HepG2 (cell line): Measurements from ENCODE around the gene SLC29A2. TPM values are rescaled to one million over a fixed set of nuclear protein-coding genes. Genes with fewer than 3 reads are reported as not detected.

Experiments used
- MAZ ChIP-seq, 2 experiments: sonication (generic) in 1 of 2; formaldehyde crosslinking in 1 of 2; IDR thresholded peaks; 2 replicates each; pipeline versions ENCODE4 v1.5.0 to v1.6.1; 2012 to 2020; ENCODE audit warnings: low read depth in 2 of 2, mild to moderate bottlenecking in 2 of 2, borderline replicate concordance in 1 of 2, improper control_type of control experiment in 1 of 2, low read length in 1 of 2, missing genetic modification reagents in 1 of 2, moderate library complexity in 1 of 2
- MXI1 ChIP-seq: IDR thresholded peaks from 3 replicates; pipeline ENCODE4 v1.6.1; 2012; ENCODE audit warnings: low read depth, low read length, inconsistent platforms, borderline replicate concordance
- NFYC ChIP-seq: IDR thresholded peaks from 2 replicates; pipeline ENCODE4 v1.6.1; 2016; ENCODE audit warnings: missing genetic modification reagents, missing compliant biosample characterization
- RAD21 ChIP-seq: fragments of 450-650 bp; formaldehyde crosslinking; IDR thresholded peaks from 2 replicates; pipeline ENCODE4 v1.5.0; 2020; ENCODE audit warnings: mild to moderate bottlenecking
- RORA ChIP-seq: sonication (generic); formaldehyde crosslinking; IDR thresholded peaks from 2 replicates; pipeline ENCODE4 v1.5.0; 2020; ENCODE audit warnings: mild to moderate bottlenecking, missing genetic modification reagents, moderate library complexity
- SMAD1 ChIP-seq: sonication (generic); formaldehyde crosslinking; IDR thresholded peaks from 2 replicates; pipeline ENCODE4 v1.4.0; 2020; ENCODE audit warnings: missing genetic modification reagents, low read depth, mild to moderate bottlenecking, borderline replicate concordance
- SMAD3 ChIP-seq: sonication (generic); formaldehyde crosslinking; IDR thresholded peaks from 2 replicates; pipeline ENCODE4 v1.4.0; 2020; ENCODE audit warnings: missing genetic modification reagents
- ZMYM3 ChIP-seq: sonication (generic); formaldehyde crosslinking; IDR thresholded peaks from 2 replicates; pipeline ENCODE4 v1.5.1; 2020; ENCODE audit warnings: mild to moderate bottlenecking, missing genetic modification reagents
- ZNF124 ChIP-seq: sonication (generic); formaldehyde crosslinking; IDR thresholded peaks from 2 replicates; pipeline ENCODE4 v1.4.0; 2020; ENCODE audit warnings: missing genetic modification reagents
- ZNF282 ChIP-seq: fragments of 450-650 bp; IDR thresholded peaks from 2 replicates; pipeline ENCODE4 v1.6.1; 2018; ENCODE audit not compliant: partially characterized antibody
- polyA plus RNA-seq, 8 experiments: library from polyadenylated mRNA; depleted of rRNA in 3 of 8; stranded (reverse) in 7 of 8; unstranded in 1 of 8; fragments of >200 nt; fragmentation: Illumina TruSeq in 4 of 8; extraction: Trizol in 4 of 8; gene quantifications; 2 replicates each; pipeline versions ENCODE4 v1.2.1 to v1.2.3, GENCODE V29; 2011 to 2016; ENCODE audit warnings: low read depth in 4 of 8, missing spikeins in 1 of 8, mixed read lengths in 1 of 8; ENCODE audit not compliant: insufficient read depth in 1 of 8
- total RNA-seq, 5 experiments: library from RNA; depleted of rRNA; stranded (reverse); fragments of >200 nt; fragmentation: Illumina TruSeq; extraction: Trizol; gene quantifications; 2 replicates each; pipeline ENCODE4 v1.2.3, GENCODE V29; 2016; ENCODE audit warnings: low read depth in 1 of 5
- TF ChIP-seq, protein P1 (sequence below): conservative IDR thresholded peaks from 2 replicates; pipeline ENCODE4 v1.6.1; 2018; ENCODE audit warnings: missing genetic modification reagents
- TF ChIP-seq, protein P2 (sequence below): sonication (generic); formaldehyde crosslinking; IDR thresholded peaks from 2 replicates; pipeline ENCODE4 v1.4.0; 2020; ENCODE audit warnings: mild to moderate bottlenecking, missing genetic modification reagents
- TF ChIP-seq, protein P3 (sequence below): sonication (generic); formaldehyde crosslinking; IDR thresholded peaks from 2 replicates; pipeline ENCODE4 v1.4.0; 2020; ENCODE audit warnings: missing genetic modification reagents
- TF ChIP-seq, protein P4 (sequence below): sonication (generic); formaldehyde crosslinking; conservative IDR thresholded peaks from 2 replicates; pipeline ENCODE4 v1.8.1; 2023; ENCODE audit warnings: missing genetic modification reagents
- TF ChIP-seq, protein P5 (sequence below): sonication (generic); formaldehyde crosslinking; IDR thresholded peaks from 2 replicates; pipeline ENCODE4 v1.4.0; 2020; ENCODE audit warnings: missing genetic modification reagents

Gene SLC29A2
- total and polyA plus RNA-seq, 2 of the 13 experiments (the other 11 are each of a cell fraction or from before 2014, with no cell fraction given), result 0.63 to 0.66 TPM

DNA sequence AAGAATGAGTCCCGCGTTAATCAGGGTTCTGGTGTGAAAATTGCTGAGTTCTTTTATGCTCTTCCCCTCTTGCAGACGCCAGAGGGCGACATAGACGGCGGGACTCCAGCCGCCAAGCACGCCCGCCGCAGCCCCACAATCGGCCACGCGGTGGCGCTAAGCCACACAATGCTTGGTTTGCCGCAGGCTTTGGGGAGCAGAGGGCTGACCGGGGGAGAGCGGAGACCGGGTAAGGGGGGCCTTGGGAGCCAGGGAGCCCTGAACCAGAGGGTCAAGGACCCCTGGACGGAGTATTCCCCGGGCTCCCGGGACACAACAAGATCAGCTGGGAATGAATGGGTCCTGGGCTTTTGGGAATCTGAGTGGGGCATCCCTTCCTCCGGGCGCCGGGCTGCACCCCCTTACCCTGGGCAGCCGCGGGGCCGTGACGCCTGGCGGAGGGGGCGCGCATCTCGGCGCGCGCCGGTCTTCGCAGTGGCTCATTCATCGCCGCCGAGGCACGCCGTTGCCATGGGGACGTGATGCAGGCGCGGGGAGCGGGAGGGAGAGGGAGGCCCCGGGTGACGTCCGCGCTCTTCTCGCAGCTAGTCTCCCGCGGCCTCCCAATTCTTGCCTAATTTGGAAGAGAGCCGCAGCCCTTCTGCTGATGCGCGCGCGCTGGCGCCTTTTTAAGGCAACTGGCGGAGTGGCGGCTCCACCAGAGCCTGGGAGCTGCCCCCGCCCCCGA lies 37.1 kb upstream of the SLC29A2 start (continued):
- TF ChIP-seq SMAD3 (CRISPR knock-in tag) (no peak), MXI1 (peak; percentile 25; the same call in 1 of the 3 replicates), ZNF124 (peak; percentile 33; the same call in 1 of the 2 replicates), RAD21 (peak; percentile 98), ZNF282 (no peak), SMAD1 (no peak), ZMYM3 (CRISPR knock-in tag) (no peak), RORA (no peak), NFYC (CRISPR knock-in tag) (no peak), MAZ (IDR thresholded peaks at IDR 0.05; ENCODE audit: borderline replicate concordance, low read depth, low read length) (no peak), MAZ (CRISPR knock-in tag; IDR thresholded peaks at IDR 0.05; ENCODE audit: low read depth) (no peak)
- TF ChIP-seq, protein P1, sequence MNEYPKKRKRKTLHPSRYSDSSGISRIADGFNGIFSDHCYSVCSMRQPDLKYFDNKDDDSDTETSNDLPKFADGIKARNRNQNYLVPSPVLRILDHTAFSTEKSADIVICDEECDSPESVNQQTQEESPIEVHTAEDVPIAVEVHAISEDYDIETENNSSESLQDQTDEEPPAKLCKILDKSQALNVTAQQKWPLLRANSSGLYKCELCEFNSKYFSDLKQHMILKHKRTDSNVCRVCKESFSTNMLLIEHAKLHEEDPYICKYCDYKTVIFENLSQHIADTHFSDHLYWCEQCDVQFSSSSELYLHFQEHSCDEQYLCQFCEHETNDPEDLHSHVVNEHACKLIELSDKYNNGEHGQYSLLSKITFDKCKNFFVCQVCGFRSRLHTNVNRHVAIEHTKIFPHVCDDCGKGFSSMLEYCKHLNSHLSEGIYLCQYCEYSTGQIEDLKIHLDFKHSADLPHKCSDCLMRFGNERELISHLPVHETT (CRISPR knock-in tag), result no peak
- TF ChIP-seq, protein P2, sequence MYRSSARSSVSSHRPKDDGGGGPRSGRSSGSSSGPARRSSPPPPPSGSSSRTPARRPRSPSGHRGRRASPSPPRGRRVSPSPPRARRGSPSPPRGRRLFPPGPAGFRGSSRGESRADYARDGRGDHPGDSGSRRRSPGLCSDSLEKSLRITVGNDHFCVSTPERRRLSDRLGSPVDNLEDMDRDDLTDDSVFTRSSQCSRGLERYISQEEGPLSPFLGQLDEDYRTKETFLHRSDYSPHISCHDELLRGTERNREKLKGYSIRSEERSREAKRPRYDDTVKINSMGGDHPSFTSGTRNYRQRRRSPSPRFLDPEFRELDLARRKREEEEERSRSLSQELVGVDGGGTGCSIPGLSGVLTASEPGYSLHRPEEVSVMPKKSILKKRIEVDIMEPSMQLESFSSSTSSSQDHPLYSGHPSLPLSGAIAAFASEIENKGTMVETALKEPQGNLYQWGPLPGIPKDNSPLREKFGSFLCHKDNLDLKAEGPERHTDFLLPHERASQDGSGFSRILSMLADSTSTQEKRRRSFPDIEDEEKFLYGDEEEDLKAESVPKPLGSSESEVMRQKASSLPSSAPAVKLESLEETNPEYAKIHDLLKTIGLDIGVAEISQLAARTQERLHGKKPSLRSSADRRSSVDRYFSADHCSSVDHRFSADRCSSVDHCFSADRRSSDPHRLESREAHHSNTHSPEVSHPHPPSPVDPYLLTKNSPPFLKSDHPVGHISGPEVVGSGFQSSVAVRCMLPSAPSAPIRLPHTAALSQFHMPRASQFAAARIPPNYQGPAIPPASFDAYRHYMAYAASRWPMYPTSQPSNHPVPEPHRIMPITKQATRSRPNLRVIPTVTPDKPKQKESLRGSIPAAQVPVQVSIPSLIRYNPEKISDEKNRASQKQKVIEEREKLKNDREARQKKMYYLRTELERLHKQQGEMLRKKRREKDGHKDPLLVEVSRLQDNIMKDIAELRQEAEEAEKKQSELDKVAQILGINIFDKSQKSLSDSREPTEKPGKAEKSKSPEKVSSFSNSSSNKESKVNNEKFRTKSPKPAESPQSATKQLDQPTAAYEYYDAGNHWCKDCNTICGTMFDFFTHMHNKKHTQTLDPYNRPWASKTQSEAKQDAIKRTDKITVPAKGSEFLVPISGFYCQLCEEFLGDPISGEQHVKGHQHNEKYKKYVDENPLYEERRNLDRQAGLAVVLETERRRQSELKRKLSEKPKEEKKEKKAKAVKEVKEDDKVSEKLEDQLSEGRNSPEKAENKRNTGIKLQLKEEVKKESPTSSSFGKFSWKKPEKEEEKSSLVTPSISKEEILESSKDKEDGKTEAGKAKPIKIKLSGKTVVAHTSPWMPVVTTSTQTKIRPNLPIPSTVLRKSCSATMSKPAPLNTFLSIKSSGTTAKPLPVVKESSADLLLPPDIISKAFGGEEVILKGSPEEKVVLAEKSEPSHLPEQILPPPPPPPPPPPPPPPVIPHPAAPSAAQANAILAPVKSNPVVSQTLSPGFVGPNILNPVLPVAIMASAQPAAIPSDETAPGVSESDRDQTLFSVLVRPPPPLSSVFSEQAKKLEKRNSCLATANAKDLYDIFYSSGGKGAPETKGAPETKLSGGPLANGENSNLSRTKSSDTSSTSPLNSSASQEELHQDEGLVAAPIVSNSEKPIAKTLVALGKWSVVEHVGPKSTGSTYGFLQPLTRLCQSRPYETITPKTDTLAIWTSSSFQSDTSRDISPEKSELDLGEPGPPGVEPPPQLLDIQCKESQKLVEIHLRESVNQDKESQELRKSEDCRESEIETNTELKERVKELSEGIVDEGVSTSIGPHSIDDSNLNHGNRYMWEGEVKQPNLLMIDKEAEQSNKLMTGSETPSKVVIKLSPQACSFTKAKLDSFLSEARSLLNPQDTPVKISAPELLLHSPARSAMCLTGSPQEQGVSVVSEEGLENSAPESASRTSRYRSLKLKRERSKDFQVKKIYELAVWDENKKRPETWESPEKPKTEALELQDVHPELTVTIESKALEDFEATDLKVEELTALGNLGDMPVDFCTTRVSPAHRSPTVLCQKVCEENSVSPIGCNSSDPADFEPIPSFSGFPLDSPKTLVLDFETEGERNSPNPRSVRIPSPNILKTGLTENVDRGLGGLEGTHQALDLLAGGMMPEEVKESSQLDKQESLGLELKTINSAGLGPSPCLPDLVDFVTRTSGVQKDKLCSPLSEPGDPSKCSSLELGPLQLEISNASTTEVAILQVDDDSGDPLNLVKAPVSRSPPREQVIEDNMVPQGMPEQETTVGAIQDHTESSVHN (CRISPR knock-in tag), result no peak
- TF ChIP-seq, protein P3, sequence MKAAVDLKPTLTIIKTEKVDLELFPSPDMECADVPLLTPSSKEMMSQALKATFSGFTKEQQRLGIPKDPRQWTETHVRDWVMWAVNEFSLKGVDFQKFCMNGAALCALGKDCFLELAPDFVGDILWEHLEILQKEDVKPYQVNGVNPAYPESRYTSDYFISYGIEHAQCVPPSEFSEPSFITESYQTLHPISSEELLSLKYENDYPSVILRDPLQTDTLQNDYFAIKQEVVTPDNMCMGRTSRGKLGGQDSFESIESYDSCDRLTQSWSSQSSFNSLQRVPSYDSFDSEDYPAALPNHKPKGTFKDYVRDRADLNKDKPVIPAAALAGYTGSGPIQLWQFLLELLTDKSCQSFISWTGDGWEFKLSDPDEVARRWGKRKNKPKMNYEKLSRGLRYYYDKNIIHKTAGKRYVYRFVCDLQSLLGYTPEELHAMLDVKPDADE (CRISPR knock-in tag), result no peak
- TF ChIP-seq, protein P4, sequence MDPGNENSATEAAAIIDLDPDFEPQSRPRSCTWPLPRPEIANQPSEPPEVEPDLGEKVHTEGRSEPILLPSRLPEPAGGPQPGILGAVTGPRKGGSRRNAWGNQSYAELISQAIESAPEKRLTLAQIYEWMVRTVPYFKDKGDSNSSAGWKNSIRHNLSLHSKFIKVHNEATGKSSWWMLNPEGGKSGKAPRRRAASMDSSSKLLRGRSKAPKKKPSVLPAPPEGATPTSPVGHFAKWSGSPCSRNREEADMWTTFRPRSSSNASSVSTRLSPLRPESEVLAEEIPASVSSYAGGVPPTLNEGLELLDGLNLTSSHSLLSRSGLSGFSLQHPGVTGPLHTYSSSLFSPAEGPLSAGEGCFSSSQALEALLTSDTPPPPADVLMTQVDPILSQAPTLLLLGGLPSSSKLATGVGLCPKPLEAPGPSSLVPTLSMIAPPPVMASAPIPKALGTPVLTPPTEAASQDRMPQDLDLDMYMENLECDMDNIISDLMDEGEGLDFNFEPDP, result no peak
- TF ChIP-seq, protein P5, sequence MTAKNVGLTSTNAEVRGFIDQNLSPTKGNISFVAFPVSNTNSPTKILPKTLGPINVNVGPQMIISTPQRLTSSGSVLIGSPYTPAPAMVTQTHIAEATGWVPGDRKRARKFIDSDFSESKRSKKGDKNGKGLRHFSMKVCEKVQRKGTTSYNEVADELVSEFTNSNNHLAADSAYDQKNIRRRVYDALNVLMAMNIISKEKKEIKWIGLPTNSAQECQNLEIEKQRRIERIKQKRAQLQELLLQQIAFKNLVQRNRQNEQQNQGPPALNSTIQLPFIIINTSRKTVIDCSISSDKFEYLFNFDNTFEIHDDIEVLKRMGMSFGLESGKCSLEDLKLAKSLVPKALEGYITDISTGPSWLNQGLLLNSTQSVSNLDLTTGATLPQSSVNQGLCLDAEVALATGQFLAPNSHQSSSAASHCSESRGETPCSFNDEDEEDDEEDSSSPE (CRISPR knock-in tag), result 0 out of 2 replicates have a peak, but pooled peaks have one; percentile 34
